ENCODE measurements around the gene SLC39A8.
A peak's percentile ranks its signal among the peaks of the same experiment; 100 is the strongest.

SLC39A8 gene

GRCh38 chr4:102263024-102263787, 82.1 kb downstream of the SLC39A8 start:
- peak; percentile 57 for DNase-seq (ENCODE audit: low spot score)
- in situ Hi-C loops (cut with MboI; ENCODE audit: low pct_unique_long_range_greater_than_20kb, low sequenced_read_pairs, unreplicated experiment): no loop called here
- peak; percentile 62 for TF ChIP-seq CTCF (IDR thresholded peaks at IDR 0.05; ENCODE audit: extremely low read depth, insufficient read depth, missing control alignments)

- in situ Hi-C loops (cut with MboI; ENCODE audit: low pct_unique_long_range_greater_than_20kb, low sequenced_read_pairs, unreplicated experiment): no loop called here
- no peak for DNase-seq (ENCODE audit: low spot score)
- TF ChIP-seq CTCF (IDR thresholded peaks at IDR 0.05; ENCODE audit: extremely low read depth, insufficient read depth, missing control alignments): no peak
Observed at GRCh38 chr4:102259702-102260101, 85.6 kb downstream of the SLC39A8 start.

GRCh38 chr4:102259081-102259480, 86.2 kb downstream of the SLC39A8 start:
- in situ Hi-C loops (cut with MboI; ENCODE audit: low pct_unique_long_range_greater_than_20kb, low sequenced_read_pairs, unreplicated experiment): no loop called here
- DNase-seq (ENCODE audit: low spot score): no peak
- no peak for TF ChIP-seq CTCF (IDR thresholded peaks at IDR 0.05; ENCODE audit: extremely low read depth, insufficient read depth, missing control alignments)

- DNase-seq (ENCODE audit: low spot score): no peak
- in situ Hi-C loops (cut with MboI; ENCODE audit: low pct_unique_long_range_greater_than_20kb, low sequenced_read_pairs, unreplicated experiment): no loop called here
- TF ChIP-seq CTCF (IDR thresholded peaks at IDR 0.05; ENCODE audit: extremely low read depth, insufficient read depth, missing control alignments): no peak
Observed at GRCh38 chr4:102256321-102256720, 89.0 kb downstream of the SLC39A8 start.

- no peak for TF ChIP-seq CTCF (IDR thresholded peaks at IDR 0.05; ENCODE audit: extremely low read depth, insufficient read depth, missing control alignments)
- in situ Hi-C loops (cut with MboI; ENCODE audit: low pct_unique_long_range_greater_than_20kb, low sequenced_read_pairs, unreplicated experiment): no loop called here
- no peak for DNase-seq (ENCODE audit: low spot score)
Observed at GRCh38 chr4:102253860-102254259, 91.4 kb downstream of the SLC39A8 start.

GRCh38 chr4:102252171-102252570, 93.1 kb downstream of the SLC39A8 start:
- no peak for DNase-seq (ENCODE audit: low spot score)
- no peak for TF ChIP-seq CTCF (IDR thresholded peaks at IDR 0.05; ENCODE audit: extremely low read depth, insufficient read depth, missing control alignments)
- in situ Hi-C loops (cut with MboI; ENCODE audit: low pct_unique_long_range_greater_than_20kb, low sequenced_read_pairs, unreplicated experiment): no loop called here
